Measurements from ENCODE around the gene VDR.
A peak's percentile ranks its signal among the peaks of the same experiment; 100 is the strongest.

VDR gene

DNA sequence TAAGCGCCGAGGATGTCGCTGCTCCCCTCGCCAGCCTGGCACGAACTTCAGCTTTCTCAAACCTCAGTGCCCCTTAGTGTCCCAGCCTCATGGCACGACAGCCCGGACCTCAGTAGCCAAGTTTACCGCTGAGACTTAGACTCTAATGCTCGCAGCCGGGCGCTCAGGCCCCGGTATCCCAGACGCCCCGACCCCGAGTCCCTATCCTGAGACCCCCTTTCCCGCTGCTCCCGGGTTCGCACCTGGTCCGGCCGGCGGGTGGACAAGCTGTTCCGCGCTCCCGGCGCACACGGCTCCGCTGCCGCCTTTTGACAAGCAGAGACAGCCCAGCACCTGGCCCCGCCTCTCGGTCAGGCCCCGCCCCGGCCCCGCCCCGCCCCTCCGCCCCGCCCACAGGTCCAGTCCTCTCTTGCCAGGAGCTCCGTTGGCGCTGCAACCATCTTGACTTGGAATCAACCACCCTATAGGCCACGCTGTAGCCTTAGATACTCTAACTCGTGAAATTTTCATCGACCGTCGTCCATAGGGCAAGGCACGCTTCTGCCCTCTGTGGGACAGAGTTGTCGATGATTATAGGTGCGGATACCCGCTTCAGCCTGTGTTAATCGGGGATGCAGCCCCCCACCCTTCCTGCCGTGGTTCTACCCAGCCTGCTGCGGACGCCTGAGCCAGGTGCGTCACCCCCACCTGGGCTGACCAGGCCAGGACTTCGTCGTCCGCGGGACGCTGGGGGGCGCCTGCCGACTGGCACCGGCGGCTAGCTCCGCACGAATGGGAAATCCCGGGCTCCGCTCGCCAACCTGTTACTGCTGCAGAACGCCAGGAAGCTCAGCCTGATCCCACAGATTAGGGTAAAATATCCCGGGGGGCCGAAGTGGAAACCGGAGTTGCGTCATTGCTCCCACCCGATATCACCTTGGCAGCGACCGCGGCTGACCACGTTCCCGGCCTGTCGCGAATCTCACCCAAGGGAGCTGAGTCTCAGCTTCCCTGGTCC, at the start of gene VDR:
VDR (minus strand) TSS at position 282 of the 997 bp plus-strand sequence. CDS start 25,881 bp downstream, outside the sequence.
- peak; percentile 95 for DNase-seq (ENCODE audit: low spot score)

DNA sequence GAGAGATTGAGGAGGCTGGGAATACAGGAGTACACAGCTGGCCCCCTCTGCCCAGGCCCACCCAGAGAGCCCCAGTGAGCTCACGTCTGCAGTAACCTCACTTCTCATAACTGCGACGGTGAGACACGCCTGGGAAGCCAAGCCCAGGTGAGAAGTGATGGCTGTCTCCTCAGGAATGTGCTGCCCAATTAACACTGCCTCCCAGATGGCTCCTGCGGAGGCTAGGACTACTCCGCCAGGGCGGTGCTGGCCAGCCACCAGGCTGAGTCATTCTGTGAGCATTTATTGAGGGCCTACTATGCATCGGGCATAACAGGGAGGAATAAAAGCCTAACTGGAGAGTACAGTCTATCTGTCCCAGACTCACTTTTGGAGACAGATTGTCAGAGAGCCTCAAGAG, 49.3 kb upstream of the VDR start:
- DNase-seq (ENCODE audit: low spot score) = peak; percentile 81

DNA sequence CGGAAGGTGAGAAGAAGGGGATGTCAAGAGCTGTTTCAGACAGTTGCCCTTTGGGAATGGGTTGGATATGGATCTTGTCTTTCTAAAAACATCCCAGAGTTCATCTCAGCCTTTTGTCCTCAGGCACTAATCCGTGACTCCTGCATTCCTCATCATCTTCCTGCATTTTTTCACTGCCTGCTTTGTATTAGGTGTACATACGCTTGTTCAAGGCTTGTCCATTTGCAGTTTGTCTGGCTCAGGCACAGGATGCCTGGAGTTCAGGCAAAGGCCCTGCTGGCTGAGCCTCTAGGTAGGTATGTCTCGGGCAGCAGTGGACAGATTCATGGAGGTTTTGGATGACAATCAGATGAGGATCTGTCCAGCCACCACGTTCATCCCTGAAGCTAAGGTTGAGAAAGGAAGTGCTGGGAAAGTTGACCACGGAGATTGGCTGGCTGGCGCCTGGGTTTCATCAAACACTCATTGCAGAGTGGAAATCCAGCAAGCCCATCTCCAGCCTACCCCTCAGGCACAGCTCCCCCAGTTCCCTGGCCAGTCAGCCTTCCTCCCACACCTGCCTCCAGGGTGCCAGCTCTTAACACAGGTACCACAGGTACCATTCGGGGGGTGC, 46.2 kb upstream of the VDR start:
- DNase-seq (ENCODE audit: low spot score) = no peak

DNA sequence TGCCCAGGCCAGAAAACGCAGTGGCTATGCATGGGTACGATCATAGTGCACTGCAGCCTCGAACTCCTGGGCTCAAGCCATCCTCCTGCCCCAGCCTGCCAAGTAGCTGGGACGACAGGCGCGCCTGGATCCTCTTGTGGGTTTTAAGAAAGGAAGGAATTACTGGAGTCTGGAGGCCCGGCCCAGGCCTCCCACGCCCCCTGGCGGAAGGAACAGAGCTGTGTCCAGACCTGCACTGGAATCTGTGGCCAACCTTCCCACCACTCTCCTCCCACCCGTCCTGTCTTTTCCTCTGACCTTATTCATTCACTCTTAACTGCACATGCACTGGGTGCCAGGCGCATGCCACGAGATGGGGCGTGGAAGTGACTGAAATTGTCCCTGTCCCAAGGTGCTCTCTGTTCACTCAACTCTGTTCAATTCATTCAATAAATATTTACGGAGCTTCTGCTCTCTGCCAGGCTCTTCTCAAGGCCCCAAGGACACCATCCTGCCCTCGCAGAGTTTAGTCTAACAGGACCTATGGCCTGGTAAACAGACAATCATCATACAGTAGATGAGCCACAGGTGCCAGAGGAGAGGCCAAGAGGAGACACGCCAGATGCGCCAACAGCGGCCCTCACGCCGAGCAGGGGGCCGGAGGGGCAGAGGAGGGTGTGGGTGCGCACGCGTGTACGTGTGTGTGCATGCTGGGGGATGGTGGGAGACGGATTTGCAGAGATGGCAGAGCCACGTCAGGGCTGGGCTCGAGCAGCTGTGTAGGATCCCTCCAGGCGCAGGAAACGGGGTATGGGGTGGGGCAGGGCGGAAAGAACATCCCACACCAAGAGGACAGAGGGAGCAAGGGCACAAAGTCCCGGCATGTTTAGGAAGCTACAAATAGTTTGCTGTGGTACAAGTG, 44.9 kb upstream of the VDR start:
- peak; percentile 90 for DNase-seq (ENCODE audit: low spot score)

DNA sequence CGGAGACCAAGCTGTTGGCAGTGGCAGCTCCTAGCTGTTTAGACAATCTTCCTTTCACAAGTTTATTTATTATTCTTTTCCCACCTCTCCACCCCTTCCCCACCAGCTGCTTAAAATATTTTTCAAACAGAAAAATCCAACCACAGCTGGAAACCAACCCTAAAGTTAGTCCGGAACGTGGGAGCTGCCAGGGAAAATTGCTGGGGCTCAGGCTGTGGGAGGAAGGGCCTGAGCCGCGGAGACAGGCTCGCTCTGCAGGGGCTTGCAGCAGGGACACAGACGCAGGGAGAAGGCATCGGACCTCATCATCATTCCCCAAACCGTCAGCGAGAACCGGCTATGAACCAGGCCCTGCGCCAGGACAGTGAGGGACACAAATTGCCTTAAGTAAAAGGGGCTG, 42.5 kb upstream of the VDR start:
- no peak for DNase-seq (ENCODE audit: low spot score)

DNA sequence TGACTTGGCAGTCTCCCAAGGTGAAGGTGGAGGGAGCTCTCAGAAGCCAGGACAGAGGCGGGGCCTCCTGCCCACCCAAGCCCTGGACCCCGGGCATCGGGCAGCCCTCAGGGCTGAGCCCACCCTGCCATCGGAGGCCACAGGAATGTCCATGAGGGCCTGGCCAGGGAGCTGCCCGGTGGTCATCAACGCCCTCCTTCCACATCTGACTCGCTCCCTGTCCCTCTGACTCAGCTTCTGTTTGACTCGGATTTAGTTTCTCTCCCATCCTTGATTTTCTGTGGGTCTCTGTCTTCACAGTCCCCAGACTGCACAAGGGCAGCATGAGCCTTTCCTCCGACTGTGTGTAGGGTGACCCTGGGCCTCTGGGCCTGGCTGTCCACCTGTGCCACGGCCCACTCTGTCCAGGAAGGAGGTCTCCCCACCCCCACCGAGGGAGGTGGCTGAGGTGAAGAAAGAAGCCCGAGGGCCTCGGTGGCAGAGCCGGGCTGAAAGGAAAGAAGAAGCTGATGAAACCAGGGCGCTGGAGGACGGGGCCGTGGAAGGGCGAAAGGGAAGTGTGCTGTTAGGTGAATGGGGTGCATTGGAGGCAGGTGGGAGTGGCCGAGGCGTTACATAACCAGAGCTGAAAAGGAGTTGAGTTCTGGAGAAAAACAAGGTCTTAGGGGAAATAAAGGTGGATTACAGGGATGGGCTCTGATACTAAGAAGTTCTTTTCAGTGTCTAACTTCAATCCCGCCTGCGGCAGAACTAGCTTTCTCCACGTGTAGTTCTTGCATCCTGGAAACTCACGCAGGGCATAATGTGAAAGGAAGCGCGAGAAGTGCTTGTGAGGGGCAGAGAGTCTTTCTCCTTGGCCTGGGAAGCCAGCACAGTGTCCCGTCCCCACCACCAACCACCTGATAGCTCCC, 41.9 kb upstream of the VDR start:
- DNase-seq (ENCODE audit: low spot score) = no peak

DNA sequence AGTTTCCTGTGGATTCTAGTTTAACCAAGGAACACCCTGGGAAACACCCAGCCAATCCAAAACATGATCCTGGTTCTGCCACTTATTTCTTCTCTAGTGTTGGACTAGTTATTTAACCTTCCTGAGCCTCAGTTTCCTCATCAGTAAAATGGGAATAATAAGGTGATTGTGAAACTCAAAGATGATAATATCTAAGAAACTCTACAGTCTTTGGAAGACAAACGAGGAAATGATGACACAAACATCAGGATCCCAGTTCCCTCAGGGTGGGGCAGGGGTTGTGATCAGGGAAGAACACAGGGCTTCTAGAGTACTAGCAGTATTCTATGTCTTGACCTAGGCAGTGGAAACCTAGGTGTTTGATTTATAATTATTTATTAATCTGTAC, 40.5 kb upstream of the VDR start:
- no peak for DNase-seq (ENCODE audit: low spot score)

DNA sequence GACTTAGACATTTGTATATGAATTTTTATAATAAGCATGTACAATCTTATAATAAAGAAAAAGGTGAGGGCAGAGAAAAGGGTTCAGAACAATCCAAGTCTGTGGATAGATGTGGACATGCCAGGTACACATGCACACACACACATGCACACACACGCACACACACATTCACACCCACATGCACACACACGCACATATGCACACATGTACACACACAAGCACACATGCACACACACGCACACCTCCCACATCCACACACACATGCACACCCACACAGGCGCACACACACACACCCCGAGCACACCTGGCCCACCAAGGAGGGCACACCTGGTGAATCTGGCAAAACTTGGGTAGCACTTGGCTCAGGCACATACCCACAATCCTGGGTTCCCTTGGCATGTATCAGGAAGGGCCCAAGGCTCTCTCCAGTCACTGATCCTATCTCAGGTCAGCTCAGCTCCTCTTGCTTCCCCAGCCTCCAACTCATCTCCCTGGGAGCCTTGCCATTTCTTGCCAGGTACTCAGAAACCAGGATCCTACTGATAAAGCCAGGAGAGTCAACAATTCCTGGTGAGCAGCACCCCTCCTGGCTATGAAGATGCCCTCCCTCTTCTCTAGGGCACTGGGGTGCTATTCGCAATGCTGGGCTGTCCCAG, 40.0 kb upstream of the VDR start:
- no peak for DNase-seq (ENCODE audit: low spot score)

DNA sequence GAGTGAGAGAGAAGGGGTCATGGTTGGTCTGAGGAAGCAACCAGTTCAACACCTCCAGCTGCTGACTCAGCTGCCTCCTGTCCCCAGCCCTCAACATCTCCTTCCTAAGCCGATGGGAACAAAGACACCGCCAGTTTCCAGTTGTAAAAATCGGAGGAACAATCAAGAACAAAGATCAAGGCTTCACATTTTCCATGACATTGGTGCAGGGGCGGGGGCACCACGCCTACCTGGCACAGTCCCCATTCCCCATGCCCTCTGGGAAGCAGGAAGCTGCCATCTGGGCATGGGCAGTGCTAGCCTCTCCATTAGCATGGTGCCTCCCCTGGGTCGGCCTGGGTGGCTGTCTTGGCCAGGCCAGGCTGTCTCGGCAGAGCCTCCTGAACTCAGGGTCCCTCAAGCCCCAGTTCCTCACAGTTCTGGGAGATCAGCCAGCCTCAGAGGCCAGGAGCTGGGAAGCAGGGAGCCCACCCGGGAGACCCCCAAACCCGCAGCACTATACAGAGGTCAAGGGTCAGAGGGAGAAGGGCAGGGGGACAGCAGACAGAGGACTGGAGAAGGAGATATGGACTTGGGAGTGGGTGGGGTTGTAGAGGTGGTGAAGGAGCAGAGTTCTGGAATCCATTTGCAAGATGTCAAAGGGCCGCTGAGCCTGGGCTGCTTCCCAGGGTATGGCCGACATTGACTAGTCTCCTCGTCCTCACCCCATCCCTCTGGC, 39.0 kb upstream of the VDR start:
- no peak for DNase-seq (ENCODE audit: low spot score)

DNA sequence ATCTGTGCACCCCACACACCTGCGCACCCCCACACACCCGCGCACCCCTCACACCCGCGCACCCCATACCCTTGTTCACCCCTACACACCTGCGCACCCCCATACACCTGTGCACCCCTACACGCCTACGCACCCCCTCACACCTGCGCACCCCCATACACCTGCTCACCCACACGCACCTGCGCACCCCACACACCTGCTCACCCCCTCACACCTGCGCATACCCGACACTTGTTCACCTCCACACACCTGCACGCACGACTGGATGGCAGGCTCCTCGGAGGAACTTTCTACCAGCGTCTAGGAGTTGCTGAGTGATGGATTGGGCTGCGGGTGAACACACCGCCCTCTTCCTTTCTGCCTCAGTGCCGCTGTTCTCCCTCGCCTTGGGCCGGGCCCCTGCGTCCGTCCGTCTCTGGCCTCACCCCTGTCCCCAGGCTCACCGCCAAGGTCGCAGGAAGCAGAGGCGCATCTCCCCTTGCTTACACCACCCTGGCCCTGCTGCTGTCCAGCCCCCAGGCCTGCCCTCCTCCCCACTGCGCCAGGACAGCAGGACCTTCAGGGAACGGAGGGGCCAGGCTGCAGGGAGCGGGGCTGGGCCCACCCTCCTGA, 37.9 kb upstream of the VDR start:
- no peak for DNase-seq (ENCODE audit: low spot score)

DNA sequence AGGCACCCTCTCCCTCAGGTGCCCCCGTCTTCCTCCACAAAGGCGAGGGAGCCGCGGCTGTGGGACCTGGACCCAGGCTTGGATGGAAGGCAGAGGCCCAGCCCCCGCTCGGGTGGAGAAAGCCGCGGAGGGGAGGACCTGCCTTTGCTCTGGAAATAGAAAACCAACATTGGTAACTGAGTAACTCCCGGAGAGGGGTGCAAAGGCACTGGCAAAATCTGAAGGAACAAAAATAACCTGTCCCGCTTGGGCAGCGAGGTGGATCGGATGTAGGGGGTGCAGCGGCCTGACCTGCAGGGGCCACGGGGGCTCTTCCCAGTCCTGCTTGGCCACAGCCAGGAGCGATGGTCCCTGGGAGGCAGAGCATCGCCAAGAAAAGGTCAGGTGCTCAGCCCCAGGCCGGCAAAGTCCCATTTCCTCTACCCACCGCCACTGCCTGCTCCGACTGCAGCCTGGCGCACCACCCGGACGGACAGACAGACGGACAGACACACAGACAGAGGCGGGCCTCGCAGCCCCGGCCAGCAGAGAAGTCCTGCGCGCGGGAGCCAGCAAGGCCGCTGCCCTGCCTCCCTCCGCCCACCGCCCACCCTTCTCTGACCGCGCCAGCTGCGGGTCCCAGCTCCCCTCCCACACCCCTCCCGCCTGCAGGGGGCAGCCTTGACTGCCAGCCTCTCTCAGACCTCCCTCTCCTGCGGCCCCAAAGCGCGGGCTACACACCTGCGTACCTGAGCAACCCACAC, 37.2 kb upstream of the VDR start:
- DNase-seq (ENCODE audit: low spot score) = no peak

DNA sequence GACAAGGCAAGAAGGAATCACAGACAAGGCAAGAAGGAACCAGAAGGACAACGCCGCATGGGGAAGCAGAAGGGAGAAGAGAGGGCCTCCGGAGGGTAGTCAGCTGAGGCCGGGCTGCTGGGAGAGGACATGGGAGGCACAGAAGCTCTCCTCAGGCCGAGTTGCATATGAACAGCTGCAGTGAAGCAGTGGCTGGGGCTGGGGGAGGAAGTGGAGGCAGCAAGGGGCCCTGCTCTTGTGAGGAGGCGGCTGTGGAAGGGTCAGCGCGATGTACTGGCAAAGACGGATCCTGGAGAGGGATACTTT, 36.6 kb upstream of the VDR start:
- no peak for DNase-seq (ENCODE audit: low spot score)

DNA sequence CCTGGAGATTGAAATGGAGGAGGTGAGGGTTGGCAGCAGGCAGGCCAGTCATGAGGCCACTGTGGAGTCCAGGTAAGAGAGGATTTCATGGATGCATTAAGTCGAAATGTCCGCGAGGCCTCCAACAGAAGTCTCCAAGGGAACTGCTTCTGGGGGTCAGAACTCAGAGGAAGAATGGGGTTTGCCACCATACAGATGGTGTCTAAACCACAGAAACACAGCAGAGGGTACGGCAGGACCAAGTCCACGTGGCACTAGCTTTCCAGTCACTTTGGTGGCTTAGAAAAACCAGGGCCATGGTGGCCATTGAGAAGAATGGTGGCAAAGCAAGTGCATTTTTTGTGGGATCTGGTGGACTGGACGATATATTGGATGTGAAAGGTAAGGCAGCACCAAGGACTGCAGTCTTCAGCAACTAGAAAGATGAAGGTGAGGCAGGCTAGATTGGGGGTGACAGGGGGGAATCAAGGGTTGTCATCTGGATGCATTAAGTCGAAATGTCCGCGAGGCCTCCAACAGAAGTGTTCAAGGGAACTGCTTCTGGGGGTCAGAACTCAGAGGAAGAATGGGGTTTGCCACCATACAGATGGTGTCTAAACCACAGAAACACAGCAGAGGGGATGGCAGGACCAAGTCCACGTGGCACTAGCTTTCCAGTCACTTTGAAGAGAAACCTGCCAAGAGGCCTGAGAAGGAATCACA, 36.1 kb upstream of the VDR start:
- no peak for DNase-seq (ENCODE audit: low spot score)

DNA sequence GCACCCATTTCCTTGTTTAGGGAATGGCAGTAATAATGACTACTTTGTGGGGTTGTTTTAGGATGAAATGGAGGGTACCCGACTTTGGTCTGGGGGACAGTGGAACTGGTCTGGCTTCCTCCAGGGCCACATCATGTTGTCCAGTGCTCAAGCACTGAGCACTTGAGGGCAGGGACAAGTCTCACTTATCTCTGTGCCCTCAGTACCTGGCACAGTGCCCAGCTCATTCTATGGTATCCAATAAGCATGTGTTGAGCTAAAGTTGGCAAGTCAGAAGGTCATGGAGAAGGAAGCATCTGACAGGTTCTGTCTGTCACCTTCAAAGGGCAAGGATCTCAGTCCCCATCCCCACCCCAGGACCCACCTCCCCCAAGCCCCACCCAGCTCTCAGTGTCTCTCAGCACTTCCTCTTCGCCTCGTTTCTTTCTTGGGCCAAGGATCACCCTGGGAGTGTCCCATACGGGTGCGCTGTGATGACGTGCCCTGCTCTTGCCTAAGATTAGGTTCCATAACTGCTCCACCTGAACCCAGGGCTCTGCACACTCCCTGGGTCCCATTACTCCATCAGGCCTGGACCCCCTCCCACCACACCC, 34.3 kb upstream of the VDR start:
- DNase-seq (ENCODE audit: low spot score) = peak; percentile 32

DNA sequence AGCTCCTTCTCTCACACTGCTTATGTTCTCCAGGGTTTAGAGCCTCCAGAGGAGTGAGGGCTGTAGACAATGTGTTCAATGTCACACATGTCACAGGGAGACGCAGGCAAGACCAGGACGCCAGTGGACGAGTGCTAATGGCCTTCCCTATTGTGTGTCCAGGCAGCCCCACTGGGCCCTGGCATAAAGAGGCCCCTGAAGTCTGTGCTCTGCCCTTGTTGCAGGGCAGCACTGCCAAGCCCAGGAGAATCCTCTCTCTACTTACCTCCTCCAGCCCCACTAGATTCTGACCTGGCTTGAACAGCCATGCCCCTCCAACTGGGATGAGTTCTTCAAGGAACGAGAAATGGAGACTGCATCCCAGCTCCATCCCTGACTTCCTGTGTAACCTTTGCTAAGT, 33.8 kb upstream of the VDR start:
- DNase-seq (ENCODE audit: low spot score) = no peak

DNA sequence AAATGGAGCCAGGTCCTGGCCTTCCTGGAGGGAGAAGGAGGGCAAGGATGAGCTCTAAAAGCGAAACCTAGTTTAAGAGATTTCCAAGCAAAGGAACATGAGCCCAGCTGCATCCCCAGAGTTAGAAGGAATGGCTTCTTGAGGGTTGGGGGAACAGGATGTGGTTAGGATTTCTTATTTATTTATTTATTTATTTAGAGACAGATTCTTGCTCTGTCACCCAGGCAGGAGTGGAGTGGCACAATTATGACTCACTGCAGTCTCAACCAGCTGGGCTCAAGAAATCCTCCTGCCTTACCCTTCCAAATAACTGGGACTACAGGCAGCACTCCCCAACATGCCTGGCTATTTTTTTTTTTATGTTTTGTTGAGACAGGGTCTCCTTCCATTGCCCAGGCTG, 33.3 kb upstream of the VDR start:
- no peak for DNase-seq (ENCODE audit: low spot score)

DNA sequence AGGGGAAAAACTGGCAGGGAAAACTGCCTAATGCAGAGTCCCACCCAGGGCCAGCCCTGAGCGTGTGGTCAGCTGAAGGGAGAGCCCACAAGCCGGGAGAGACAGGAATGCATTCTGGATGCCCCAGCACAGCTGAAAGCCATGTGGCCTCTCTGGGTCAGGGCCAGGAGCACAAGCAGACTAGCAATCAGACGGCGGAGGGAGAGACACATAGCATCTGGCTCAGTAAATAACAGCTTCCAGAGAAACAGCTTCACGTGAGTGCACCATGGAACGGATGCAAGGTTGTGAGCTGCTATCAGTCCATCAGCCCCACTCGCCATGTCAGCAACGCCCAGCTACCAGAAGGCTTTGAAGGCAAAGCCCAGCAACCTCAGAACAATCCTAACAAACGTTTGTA, 30.4 kb upstream of the VDR start:
- no peak for DNase-seq (ENCODE audit: low spot score)

DNA sequence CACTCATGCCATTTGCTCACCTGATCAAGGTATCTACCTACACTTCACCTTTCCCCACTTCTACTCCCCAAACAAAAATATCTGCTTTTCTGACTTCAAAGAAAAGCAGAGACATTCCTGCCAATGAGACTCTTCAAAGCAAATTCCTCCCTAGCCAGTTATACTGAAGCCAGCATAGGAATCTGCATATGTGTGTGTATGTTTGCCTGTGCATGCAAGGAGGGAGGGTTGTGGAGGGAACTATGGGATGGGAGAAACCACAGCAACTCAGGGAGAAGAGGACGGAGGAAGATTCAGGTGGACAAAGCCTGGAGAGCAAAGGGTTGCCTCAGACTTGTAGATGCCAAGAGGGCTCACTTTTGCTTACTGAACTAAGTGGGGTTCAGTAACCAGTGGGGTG, 26.4 kb upstream of the VDR start:
- no peak for DNase-seq (ENCODE audit: low spot score)

Data from LoVo (cell line).